ENCODE measurements around the gene PTPRN2. TPM values are rescaled to one million over a fixed set of nuclear protein-coding genes. Genes with fewer than 3 reads are reported as not detected.

PTPRN2 gene
- total and polyA plus RNA-seq, 2 of the 13 experiments (the other 11 are each of a cell fraction or from before 2014, with no cell fraction given), result 2.5 to 24.2 TPM

DNA sequence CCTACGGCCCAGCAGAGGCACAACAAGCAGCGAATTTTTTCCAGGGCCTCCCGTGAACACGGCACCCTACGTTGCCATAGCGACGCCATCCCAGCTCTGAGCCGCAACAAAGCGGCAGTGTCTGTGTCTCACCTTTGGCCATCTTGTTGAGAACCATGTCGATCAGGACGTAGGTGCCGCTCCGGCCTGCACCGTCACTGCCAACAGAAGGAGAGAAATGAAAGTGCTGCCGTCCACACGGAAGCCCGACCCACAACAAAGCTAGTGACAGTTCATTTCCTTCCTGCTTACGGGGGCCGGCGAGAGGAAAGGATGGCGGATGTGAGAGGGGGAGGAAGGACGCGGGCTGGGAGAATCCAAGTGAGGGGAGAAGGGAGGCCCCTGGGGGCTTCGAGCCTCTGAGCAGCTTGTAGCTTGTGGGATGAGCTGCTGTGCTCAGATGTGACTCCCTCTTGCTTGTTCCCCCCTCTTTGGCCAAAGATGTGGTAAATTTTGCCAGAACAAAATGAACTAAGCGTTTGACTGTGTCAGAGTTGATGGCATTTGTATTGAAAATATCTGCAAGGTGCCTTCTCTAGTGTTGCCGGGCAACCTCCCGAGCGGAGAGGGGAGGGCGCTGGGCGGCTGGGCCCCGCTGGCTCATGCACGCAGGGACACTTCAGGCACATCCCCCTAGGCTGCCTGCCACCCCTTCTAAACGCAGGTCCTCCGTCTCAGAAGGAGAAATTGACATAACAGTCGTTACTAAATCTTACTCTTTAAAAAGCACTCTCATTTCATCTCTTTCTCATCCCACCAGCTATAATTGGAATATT is 1018.6 kb downstream of the PTPRN2 start (continued):
- TF ChIP-seq ZHX2 (IDR thresholded peaks at IDR 0.05; ENCODE audit: low read depth) (peak; percentile 51; the same call in 1 of the 2 replicates), ZHX2 (CRISPR knock-in tag; IDR thresholded peaks at IDR 0.05; ENCODE audit: borderline replicate concordance) (no peak), ZNF124 (CRISPR knock-in tag; IDR thresholded peaks at IDR 0.05) (no peak), ZKSCAN8 (CRISPR knock-in tag; IDR thresholded peaks at IDR 0.05; ENCODE audit: borderline replicate concordance) (0 out of 2 replicates have a peak, but pooled peaks have one; percentile 20), FOXO1 (CRISPR knock-in tag; IDR thresholded peaks at IDR 0.05) (no peak), KMT2B (CRISPR knock-in tag; IDR thresholded peaks at IDR 0.05) (no peak), ZNF761 (CRISPR knock-in tag; conservative IDR thresholded peaks at IDR 0.05) (no peak; the same call in 1 of the 2 replicates), KDM5B (CRISPR knock-in tag; IDR thresholded peaks at IDR 0.05; ENCODE audit: borderline replicate concordance) (no peak; the same call in 1 of the 2 replicates), CBX1 (IDR thresholded peaks at IDR 0.05; ENCODE audit: low read depth) (no peak), EZH2 (conservative IDR thresholded peaks at IDR 0.05; ENCODE audit: low read depth, low read length) (no peak), RBAK (CRISPR knock-in tag; IDR thresholded peaks at IDR 0.05) (peak; percentile 13; the same call in 1 of the 2 replicates), ZNF138 (CRISPR knock-in tag; IDR thresholded peaks at IDR 0.05; ENCODE audit: low read depth) (no peak), ZNF510 (CRISPR knock-in tag; IDR thresholded peaks at IDR 0.05; ENCODE audit: low read depth) (no peak), RFX3 (CRISPR knock-in tag; IDR thresholded peaks at IDR 0.05) (peak; percentile 89), SMAD9 (CRISPR knock-in tag; IDR thresholded peaks at IDR 0.05) (no peak), ZBTB7A (CRISPR knock-in tag; IDR thresholded peaks at IDR 0.05) (no peak), IKZF5 (CRISPR knock-in tag; IDR thresholded peaks at IDR 0.05) (no peak)
- TF ChIP-seq, protein P1, sequence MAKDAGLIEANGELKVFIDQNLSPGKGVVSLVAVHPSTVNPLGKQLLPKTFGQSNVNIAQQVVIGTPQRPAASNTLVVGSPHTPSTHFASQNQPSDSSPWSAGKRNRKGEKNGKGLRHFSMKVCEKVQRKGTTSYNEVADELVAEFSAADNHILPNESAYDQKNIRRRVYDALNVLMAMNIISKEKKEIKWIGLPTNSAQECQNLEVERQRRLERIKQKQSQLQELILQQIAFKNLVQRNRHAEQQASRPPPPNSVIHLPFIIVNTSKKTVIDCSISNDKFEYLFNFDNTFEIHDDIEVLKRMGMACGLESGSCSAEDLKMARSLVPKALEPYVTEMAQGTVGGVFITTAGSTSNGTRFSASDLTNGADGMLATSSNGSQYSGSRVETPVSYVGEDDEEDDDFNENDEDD (CRISPR knock-in tag; IDR thresholded peaks at IDR 0.05; ENCODE audit: borderline replicate concordance), result no peak
- TF ChIP-seq, protein P2, sequence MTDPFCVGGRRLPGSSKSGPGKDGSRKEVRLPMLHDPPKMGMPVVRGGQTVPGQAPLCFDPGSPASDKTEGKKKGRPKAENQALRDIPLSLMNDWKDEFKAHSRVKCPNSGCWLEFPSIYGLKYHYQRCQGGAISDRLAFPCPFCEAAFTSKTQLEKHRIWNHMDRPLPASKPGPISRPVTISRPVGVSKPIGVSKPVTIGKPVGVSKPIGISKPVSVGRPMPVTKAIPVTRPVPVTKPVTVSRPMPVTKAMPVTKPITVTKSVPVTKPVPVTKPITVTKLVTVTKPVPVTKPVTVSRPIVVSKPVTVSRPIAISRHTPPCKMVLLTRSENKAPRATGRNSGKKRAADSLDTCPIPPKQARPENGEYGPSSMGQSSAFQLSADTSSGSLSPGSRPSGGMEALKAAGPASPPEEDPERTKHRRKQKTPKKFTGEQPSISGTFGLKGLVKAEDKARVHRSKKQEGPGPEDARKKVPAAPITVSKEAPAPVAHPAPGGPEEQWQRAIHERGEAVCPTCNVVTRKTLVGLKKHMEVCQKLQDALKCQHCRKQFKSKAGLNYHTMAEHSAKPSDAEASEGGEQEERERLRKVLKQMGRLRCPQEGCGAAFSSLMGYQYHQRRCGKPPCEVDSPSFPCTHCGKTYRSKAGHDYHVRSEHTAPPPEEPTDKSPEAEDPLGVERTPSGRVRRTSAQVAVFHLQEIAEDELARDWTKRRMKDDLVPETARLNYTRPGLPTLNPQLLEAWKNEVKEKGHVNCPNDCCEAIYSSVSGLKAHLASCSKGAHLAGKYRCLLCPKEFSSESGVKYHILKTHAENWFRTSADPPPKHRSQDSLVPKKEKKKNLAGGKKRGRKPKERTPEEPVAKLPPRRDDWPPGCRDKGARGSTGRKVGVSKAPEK (CRISPR knock-in tag; IDR thresholded peaks at IDR 0.05; ENCODE audit: borderline replicate concordance), result no peak
